ENCODE data around the gene HPS3. TPM values are rescaled to one million over a fixed set of nuclear protein-coding genes. Genes with fewer than 3 reads are reported as not detected.

Gene HPS3
- total RNA-seq, 4 donors from 2014 or later, result 7.3 to 15.8 (median 11.8) TPM

- no peak overlapping the region for H3K27ac ChIP-seq
- H3K36me3 ChIP-seq, result peaks cover 18% of the 10 kb centered on the region
- H3K9me3 ChIP-seq, result no peaks in the 10 kb centered on the region
- DNase-seq (ENCODE audit: low spot score in 2 of 2), result no peak
- WGBS, result 81% methylated on average over 2 of the region's 2 CpGs
- no peak overlapping the region for H3K4me3 ChIP-seq
- H3K4me1 ChIP-seq, result no peaks in the 10 kb centered on the region
- no peak for TF ChIP-seq POLR2A (IDR thresholded peaks at IDR 0.05)
- no peak for TF ChIP-seq POLR2AphosphoS5 (IDR thresholded peaks at IDR 0.05)
- no peak for TF ChIP-seq EP300 (IDR thresholded peaks at IDR 0.05)
- TF ChIP-seq CTCF (IDR thresholded peaks at IDR 0.05), result no peak
- H3K27me3 ChIP-seq, result no peaks in the 10 kb centered on the region
Observed at GRCh38 chr3:149145356-149145755, 15.9 kb downstream of the HPS3 start.

- Histone ChIP-seq H3K4me3 (no peak overlapping the region), H3K27ac (no peak overlapping the region), H3K4me1 (no peaks in the 10 kb centered on the region), H3K9me3 (no peaks in the 10 kb centered on the region), H3K36me3 (peaks cover 20% of the 10 kb centered on the region), H3K27me3 (no peaks in the 10 kb centered on the region)
- WGBS, result 94% methylated on average over 1 of the region's 1 CpG
- TF ChIP-seq EP300 (IDR thresholded peaks at IDR 0.05) (no peak), POLR2A (IDR thresholded peaks at IDR 0.05) (no peak), POLR2AphosphoS5 (IDR thresholded peaks at IDR 0.05) (no peak), CTCF (IDR thresholded peaks at IDR 0.05) (no peak)
- no peak for DNase-seq (ENCODE audit: low spot score in 2 of 2)
Observed at GRCh38 chr3:149145974-149146373, 16.5 kb downstream of the HPS3 start.

GRCh38 chr3:149150436-149150835 is 21.0 kb downstream of the HPS3 start:
- Histone ChIP-seq H3K27me3 (no peaks in the 10 kb centered on the region), H3K4me3 (no peak overlapping the region), H3K36me3 (peaks cover 30% of the 10 kb centered on the region), H3K4me1 (no peaks in the 10 kb centered on the region), H3K27ac (no peak overlapping the region), H3K9me3 (no peaks in the 10 kb centered on the region)
- DNase-seq (ENCODE audit: low spot score in 2 of 2), result no peak
- 99% methylated on average over 6 of the region's 6 CpGs for WGBS
- TF ChIP-seq EP300 (IDR thresholded peaks at IDR 0.05), result no peak
- no peak for TF ChIP-seq POLR2AphosphoS5 (IDR thresholded peaks at IDR 0.05)
- no peak for TF ChIP-seq POLR2A (IDR thresholded peaks at IDR 0.05)
- TF ChIP-seq CTCF (IDR thresholded peaks at IDR 0.05), result no peak

- no peak overlapping the region for H3K27ac ChIP-seq
- WGBS, result 66% methylated on average over 2 of the region's 2 CpGs
- no peaks in the 10 kb centered on the region for H3K4me1 ChIP-seq
- no peak for DNase-seq (ENCODE audit: low spot score in 2 of 2)
- TF ChIP-seq CTCF (IDR thresholded peaks at IDR 0.05) (no peak), EP300 (IDR thresholded peaks at IDR 0.05) (no peak), POLR2AphosphoS5 (IDR thresholded peaks at IDR 0.05) (no peak)
- no peaks in the 10 kb centered on the region for H3K9me3 ChIP-seq
- peaks cover 33% of the 10 kb centered on the region for H3K36me3 ChIP-seq
- no peak overlapping the region for H3K4me3 ChIP-seq
- no peaks in the 10 kb centered on the region for H3K27me3 ChIP-seq
Observed at GRCh38 chr3:149151843-149152242, 22.4 kb downstream of the HPS3 start.

- Histone ChIP-seq H3K4me3 (no peak overlapping the region), H3K9me3 (no peaks in the 10 kb centered on the region), H3K27ac (no peak overlapping the region), H3K36me3 (peaks cover 36% of the 10 kb centered on the region), H3K27me3 (no peaks in the 10 kb centered on the region), H3K4me1 (no peaks in the 10 kb centered on the region)
- 74% methylated on average over 2 of the region's 2 CpGs for WGBS
- TF ChIP-seq EP300 (IDR thresholded peaks at IDR 0.05) (no peak), CTCF (IDR thresholded peaks at IDR 0.05) (no peak), POLR2A (IDR thresholded peaks at IDR 0.05) (no peak), POLR2AphosphoS5 (IDR thresholded peaks at IDR 0.05) (no peak)
- no peak for DNase-seq (ENCODE audit: low spot score in 2 of 2)
Observed at GRCh38 chr3:149152420-149152819, 23.0 kb downstream of the HPS3 start.

Measured in suprapubic skin (tissue), 4 donors.